ENCODE data around the gene C15orf39.
"Not testable (repeated sequence)": the region's sequence is repeated elsewhere in the genome, so short reads cannot be mapped to it uniquely, and the experiment has no call there.

C15orf39 gene

DNA sequence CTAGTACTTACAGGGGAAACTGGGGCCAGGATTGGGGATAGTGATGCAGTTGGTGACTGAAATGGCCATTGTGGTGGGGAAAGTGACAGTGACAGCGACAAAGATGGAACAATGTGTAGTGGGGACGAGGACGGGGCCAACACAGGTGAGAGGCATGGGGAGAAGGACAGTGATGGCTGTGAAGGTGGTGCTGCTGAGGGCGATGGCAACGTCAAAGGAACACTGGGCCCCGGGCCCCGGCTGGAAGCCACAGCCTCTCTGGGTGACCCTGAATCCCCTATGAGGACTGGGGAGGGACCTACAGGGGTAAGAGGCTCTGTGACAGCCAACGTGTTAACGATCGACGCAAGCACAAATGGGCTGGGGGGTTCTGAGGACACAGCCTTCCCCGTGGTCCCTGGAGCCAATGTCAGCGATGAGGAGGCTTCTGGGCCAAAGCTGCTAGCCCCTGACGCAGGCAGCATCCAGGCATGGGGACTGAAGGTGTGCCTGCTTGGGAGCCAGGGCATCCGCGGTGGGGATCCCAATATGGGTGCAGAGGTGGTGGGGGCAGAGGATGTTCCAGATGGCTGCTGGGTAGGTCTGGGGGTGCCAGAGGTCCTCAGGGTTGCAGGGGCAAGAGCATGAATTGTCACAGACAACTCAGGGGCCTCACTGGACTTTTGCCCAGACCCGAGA is 31.3 kb downstream of the C15orf39 start:
- no peak for DNase-seq

DNA sequence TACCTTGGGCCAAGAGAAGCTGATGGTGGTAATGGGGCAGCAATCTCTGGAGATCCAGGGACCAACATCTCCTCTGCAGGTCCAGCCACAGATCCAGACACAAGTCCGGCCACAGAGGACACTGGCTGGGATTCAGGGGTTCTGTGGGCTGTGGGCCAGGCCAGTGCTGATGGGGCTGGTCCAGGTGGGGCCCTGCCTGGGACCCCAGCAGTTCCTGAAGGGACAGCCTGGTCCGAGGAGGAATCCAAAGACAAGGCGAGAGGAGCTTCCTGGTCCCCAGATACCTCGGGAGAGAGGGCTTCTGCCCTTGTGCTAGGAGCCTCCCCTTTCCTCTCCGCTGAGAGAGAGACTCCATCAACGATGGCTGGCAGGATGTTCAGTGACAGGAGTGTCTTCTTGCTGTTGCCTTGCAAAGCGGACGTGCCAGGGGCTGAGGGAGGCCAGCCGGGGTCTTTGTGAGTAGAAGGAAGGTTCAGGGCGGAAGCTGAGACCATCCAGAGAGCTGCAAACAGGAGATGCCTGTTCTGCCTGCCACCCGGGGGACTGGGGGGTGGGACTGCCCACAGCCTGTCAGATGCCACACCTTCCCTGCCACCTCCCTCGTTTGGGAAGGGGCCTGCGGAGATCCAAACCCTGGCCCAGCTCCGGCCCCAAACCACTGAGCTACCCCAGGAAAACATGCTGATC is 32.0 kb downstream of the C15orf39 start:
- DNase-seq = no peak

DNA sequence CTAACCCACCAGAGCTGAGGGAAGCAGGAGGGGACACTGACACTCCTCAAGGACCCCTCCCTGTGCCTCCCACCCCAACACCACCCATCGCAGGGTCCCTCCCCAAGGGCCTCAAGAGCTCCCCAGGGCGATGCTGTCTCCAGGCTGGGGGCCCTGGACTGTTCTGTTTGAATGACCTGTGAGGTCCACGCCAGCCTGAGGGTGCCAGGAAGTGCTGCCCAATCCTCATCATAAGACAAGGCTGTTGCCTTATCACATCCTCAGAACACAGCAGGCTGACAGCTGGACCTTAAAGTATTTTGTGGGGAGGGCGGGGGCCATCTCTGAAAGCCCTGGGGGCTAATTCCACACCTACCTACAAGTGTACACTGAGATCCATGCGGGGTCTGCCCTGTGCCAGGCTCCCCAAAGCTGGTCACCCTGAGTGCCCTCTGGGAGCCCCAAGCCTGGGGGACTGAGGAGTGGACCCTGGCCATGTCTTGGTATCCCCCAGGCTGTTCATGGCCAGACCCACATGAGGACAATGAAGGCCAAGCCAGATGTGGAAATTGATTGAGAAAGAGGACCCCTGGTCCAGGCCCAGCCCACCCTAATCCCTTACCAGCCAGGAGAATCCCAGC is 32.6 kb downstream of the C15orf39 start:
- no peak for DNase-seq

DNA sequence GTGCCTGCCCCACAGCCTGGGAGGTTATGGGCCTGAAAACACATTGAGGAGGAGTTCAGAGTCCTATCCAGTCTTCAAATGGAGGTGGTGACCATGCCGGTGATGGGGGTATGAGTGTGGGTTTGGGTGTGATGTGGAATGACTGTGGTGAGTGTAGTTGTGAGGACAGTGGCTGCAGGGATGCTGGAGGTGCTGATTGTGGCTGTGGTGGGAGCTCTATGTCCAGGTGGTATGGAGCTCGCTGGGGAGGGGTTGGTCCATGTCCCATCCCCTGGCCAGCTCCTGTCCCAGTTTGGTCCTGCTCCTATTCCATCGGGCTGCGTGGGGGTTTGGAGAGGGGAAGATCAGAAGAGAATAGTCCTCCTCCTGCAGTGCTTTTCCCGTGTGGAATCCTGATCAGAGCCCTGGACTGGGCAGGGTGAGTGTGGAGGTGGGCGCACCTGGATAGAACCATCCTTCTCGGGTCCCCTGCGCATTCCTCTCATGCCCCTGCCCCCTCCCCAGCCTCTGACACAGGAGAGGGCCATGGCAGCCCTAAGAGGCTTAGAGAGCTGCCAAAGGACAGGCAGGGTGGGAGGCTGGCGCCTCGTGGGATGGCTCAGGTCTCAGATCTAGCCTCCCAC is 33.5 kb downstream of the C15orf39 start:
- DNase-seq = no peak

DNA sequence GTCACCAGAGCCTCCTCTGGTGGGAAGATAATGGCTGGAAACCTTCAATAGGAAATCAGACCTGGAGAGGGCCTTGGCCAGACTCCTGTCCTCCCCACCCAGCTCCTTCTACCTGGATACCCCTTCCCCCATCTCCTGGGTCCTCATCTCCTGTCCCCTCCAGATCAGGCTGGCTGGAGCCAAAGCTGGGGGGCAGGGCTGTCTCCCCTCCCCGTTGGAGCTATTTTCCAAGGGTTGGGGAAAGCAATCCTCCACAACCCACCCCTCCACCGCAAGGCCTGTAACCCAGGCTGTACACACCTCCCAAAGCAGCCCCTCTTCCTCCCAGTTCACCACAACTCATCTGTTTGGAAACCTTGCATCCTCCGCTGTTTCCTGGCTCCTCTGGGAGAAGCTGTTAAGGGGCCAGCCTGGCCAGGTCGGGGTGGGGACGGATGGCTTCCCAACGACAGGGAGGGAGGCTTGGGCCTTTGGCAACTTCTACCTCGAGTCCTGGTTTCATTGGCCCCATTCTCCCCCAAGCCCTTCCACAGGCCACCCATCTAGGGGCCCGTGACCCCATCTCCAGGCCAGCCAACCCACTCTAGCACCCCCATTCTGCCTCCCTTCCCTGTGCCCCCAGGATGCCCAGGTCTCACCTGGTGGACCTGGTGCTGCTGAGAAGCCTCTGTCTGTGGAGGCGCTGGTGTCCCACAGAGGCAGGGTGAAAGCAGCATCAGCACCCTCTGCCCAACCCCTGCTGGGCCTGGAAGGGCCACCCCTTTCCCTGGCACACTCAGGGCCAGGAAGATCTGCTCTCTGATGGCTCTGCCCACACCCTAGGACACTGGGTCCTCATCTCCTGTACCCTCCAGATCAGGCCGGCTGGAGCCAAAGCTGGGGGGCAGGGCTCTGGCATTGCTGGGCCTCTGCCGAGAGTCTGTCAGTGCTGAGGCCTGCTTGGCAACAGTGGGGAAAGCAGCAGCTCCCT is 34.4 kb downstream of the C15orf39 start:
- DNase-seq = no peak

DNA sequence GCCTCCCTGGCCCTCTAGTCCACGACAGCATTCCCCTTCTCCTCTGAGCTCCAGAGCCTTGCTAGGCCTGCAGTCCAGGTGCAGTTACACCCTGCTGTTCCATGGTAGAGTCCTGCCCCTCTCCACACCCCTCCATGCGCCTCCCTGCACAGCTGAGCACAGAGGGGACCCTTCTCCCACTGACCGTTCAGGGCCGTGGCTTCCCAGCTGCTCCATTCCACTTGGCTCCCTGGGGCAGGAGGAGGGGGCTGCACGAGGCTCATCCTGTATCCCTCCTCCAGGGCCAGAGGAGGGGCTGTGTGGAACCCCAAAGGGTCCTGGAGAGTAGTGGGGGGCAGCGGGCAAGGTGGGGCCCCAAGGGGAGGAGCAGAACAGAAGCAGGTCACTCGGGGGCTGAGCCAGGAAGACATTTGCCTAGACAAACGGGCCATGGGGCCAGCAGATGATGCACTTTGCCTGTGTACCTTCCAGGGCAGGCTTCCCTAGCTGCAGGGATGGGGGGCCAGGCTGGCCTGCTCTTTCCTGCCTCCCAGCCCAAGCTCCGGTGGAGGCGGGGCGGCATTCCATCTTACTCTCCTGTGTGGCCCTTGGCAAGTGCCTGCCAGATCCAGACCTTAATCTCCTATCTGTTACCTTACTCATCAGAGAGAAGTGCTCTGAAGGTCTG is 35.8 kb downstream of the C15orf39 start:
- no peak for DNase-seq

DNA sequence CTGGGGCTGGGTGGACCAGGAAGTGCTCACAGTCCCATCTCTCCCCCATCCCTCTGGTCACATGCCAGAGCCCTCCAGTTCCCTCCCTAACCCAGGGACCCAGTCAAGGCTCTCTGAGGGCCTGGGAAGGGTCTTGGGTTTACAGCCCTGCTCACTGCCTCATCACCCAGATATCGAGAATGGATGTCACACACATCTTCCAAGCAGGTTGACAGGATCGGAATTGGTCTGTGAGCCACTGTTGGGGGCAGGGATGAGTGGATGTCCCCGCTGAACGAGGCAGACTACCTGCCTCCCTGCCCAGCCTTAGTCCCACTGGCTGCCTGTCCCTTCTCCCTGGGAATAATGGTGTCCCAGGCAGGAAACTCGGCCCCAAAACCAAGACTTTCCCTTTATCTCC is 36.5 kb downstream of the C15orf39 start:
- no peak for DNase-seq

DNA sequence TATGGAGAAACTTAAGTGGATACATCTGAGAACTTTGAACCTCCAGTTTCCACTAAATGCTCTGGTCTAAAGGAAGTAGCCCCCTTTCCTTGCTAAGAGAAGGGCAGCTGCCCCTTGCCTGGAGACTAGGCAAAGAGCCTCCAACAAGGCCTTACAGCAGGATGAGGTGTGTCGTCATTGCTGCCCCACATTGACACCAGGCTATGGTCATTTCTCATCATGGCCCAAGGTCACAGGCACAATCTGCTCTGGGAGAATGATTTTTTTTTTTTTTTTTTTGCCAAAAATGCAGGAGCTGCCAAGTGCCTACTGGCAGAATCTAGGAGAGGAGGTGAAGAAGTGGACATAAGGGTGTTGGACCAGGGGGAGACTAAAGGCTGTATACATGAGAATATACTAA is 44.1 kb downstream of the C15orf39 start:
- DNase-seq = not testable (repeated sequence)

DNA sequence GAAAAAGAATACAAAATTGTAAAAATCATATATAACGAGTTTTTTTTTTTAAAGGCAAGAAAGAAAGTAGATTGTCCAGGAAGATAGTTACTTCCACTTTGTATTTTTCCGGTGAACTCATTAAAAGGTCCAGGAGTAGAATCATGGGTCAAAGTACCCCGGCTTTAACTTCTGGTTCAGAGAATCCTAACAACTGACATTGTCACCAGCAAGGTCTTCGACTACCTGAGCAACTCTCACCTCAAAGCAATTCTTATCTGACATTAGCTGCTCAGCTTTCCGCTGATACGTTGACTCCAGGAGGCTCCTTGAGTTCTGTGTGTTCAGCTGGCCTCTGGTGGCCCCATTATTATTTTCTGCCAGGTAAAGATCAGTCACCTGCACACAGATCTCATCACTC is 47.3 kb downstream of the C15orf39 start:
- DNase-seq = not testable (repeated sequence)

DNA sequence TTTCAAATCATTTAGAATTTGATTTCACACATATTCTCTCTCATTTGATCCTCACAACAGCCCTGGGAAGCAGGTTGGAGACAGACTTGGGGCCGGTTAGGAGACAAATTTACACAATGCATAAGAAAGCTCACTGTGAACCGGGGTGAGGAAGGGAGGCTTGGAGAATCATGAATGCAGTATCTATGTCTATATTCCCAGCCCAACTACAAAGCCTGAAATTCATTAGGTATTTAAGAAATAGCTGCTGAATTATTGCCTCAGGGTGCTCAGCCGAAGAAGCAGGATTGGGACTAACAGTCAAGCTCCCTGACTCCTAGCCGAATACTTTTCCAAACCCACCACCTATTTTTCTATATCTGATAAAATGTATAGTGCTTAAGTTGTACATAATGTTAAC is 48.0 kb downstream of the C15orf39 start:
- no peak for DNase-seq

DNA sequence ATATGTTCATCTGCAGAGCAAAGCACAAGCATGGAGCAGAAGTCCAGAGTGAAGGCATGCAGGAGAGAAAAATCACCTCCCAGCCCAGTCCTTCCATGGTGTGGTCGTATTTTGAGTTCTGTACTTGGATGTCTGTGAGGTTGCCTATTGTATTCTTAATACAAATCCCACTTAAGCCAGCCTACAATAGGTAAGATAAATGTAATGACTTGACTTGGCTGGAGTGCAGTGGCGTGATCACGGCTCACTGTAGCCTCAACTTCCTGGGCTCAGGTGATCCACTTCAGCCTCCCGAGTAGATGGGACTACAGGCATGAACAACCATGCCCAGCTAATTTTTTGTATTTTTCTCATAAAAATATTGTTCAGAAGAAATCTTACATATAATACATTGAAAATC is 49.7 kb downstream of the C15orf39 start:
- not testable (repeated sequence) for DNase-seq

DNA sequence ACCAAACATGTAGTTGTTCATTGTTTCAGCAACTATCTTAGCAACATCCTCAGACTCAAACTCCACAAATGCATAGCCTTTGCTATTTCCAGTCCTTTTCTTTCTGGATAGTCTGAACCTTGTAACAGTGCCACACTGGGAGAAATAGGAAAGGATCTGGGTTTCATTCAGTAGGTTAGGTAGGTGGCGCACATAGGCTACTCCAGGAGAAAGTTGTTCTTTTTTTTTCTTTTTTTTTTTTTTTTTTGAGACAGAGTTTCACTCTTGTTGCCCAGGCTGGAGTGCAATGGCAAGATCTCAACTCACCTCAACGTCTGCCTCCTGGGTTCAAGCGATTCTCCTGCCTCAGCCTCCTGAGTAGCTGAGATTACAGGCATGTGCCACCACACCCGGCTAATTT is 50.6 kb downstream of the C15orf39 start:
- not testable (repeated sequence) for DNase-seq

DNA sequence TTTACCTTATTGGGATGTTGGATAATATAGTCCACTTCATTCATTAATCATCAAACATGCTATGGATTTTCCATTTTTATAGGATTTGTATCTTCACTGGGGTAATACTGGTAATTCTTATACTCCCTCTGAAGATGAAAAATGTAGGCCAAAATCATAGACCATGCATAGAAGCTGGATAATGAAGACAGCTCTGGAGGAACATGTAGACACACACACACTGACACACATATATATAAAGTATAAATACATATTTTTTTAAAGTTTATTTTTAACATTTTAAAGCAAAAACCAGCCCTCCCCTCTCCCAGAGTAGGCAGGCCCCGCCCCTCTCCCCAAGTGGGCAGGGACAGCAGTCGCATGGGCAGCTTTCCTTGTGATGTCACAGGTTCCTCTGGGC is 56.4 kb downstream of the C15orf39 start, which contains the start of gene GOLGA6C:
TSS of gene GOLGA6C (plus strand) at position 301 of the 400 bp plus-strand sequence. CDS start 265 bp downstream, outside the sequence.
- DNase-seq = not testable (repeated sequence)

DNA sequence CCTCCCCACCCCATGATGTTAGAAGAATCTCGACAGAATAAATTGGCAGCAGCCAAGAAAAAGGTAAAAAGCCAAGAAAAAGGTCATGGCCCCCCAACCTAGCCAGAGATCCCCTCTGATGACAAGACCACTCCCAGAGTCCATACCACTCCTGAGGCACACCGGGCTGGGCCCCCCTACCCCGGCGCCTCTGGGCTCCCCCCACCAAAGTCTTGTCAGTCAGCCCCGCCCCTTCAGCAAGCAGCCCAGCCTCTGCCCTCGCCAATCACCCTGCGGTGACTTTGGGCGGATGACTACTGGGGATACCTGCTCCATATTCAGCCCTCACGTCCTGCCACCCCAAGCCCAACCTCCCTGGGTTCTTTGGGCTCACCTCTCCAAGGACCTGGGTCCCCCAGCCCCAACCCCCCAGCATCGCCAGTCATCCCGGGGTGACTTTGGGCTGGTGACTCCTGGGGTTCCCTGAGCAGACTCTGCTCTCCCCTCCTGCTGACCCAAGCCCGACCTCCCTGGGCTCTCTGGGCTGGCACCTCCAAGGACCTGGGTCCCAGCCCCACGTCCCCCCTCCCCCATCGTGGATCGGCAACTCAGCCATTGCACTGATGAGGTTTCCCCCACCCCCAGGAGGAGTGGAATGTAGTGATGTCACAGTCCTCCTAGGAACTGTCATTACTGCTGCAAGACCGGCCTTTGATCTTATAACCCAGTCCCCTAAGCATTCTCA is 57.1 kb downstream of the C15orf39 start:
- DNase-seq = not testable (repeated sequence)

DNA sequence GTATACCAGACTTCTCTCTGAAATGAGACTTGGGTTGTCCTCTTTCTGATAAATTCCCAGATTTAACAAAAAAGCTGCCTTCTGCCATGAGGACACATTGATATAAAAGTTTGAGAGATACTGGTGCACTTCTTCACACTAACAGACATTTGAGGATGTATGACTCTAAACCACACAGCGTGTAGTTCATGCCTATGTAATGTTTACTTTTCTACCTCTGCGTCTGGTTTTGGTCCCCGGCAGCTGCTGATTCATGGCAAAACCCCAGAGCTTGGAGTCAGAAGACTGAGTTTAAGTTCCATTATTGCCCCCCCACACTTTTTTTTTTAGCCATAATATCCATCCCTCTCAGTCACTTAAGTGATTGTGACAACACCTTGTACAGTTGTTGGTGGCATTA is 58.2 kb downstream of the C15orf39 start:
- not testable (repeated sequence) for DNase-seq
